Uterus (tissue), 2 donors: ENCODE data around the gene DENND4B.

ENCODE experiments used
- CTCF ChIP-seq, 4 experiments: fragments of 200-600 bp in 2 of 4; fragments of 450-650 bp in 2 of 4; sonication (generic) in 2 of 4; IDR thresholded peaks; one replicate each; pipeline ENCODE4 v1.5.1; 2016 to 2019; ENCODE audit warnings: antibody characterized with exemption in 4 of 4, mild to moderate bottlenecking in 2 of 4, moderate library complexity in 1 of 4
- POLR2A ChIP-seq, 2 donors: fragments of 450-650 bp; IDR thresholded peaks; one replicate each; pipeline ENCODE4 v1.6.1; 2016; ENCODE audit warnings: antibody characterized with exemption in 2 of 2, mild to moderate bottlenecking in 1 of 2, moderate library complexity in 1 of 2

- no peak for TF ChIP-seq CTCF (IDR thresholded peaks at IDR 0.05)
- TF ChIP-seq POLR2A (IDR thresholded peaks at IDR 0.05), result no peak
These were observed 22.5 kb upstream of the DENND4B start for GRCh38 chr1:153968972-153969371.
